ENCODE results near the gene KIAA0513. TPM values are rescaled to one million over a fixed set of nuclear protein-coding genes. Genes with fewer than 3 reads are reported as not detected.

Gene KIAA0513
- total RNA-seq, 1 donor from 2014 or later: 16.1 TPM

- DNase-seq (ENCODE audit: low spot score): no peak
Observed at GRCh38 chr16:85134076-85134788, 106.6 kb downstream of the KIAA0513 start.

- DNase-seq (ENCODE audit: low spot score): no peak
Observed at GRCh38 chr16:85134789-85135142, 107.2 kb downstream of the KIAA0513 start.

GRCh38 chr16:85136213-85136701 lies 108.7 kb downstream of the KIAA0513 start:
- DNase-seq (ENCODE audit: low spot score): no peak

GRCh38 chr16:85136702-85137322 lies 109.2 kb downstream of the KIAA0513 start:
- no peak for DNase-seq (ENCODE audit: low spot score)

GRCh38 chr16:85137323-85138072 lies 109.9 kb downstream of the KIAA0513 start:
- peak; percentile 95 for DNase-seq (ENCODE audit: low spot score)

GRCh38 chr16:85138073-85138824 lies 110.7 kb downstream of the KIAA0513 start:
- no peak for DNase-seq (ENCODE audit: low spot score)

GRCh38 chr16:85138825-85139627 lies 111.4 kb downstream of the KIAA0513 start:
- no peak for DNase-seq (ENCODE audit: low spot score)

- no peak for DNase-seq (ENCODE audit: low spot score)
Observed at GRCh38 chr16:85139881-85140339, 112.3 kb downstream of the KIAA0513 start.

- DNase-seq (ENCODE audit: low spot score): no peak
Observed at GRCh38 chr16:85140455-85141012, 112.9 kb downstream of the KIAA0513 start.

GRCh38 chr16:85141491-85142128 lies 114.0 kb downstream of the KIAA0513 start:
- no peak for DNase-seq (ENCODE audit: low spot score)

GRCh38 chr16:85142129-85142513 lies 114.5 kb downstream of the KIAA0513 start:
- no peak for DNase-seq (ENCODE audit: low spot score)

- DNase-seq (ENCODE audit: low spot score): no peak
Observed at GRCh38 chr16:85142771-85143211, 115.2 kb downstream of the KIAA0513 start.

Other genes with a start within 250 kb of the KIAA0513 start
- 192 TPM for gene CRISPLD2, start 207.8 kb upstream of the KIAA0513 start, total RNA-seq
- gene ZDHHC7, start 16.3 kb upstream of the KIAA0513 start, total RNA-seq: 50.5 TPM
- not detected for gene CIBAR2, start 84.7 kb downstream of the KIAA0513 start, total RNA-seq

Data from ureter (tissue), 1 donor.